SW 1271 (cell line): ENCODE data around the gene PARVG.
"Not testable (repeated sequence)": the region's sequence is repeated elsewhere in the genome, so short reads cannot be mapped to it uniquely, and the experiment has no call there.

ENCODE experiments used
- DNase-seq, 2 experiments: peaks; one replicate each; lab custom pipeline; 2025; lab: John Stamatoyannopoulos, UW

Gene PARVG

DNA sequence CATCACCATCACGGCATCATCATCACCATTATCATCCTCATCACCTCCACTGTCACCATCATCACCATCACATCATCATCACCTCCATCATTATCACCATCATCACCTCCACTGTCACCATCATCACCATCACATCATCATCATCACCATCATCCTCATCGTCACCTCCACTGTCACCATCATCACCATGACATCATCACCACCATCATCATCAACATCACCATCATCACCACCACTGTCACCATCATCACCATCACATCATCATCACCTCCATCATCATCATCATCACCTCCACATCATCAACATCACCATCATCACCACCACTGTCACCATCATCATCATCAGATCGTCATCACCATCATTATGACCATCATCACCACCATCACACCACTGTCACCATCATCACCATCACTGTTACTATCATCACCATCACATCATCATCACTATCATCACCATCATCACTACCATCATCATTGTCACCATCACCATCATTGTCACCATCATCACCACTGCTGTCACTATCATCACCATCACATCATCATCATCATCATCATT lies 32.8 kb downstream of the PARVG start:
- no peak for DNase-seq

DNA sequence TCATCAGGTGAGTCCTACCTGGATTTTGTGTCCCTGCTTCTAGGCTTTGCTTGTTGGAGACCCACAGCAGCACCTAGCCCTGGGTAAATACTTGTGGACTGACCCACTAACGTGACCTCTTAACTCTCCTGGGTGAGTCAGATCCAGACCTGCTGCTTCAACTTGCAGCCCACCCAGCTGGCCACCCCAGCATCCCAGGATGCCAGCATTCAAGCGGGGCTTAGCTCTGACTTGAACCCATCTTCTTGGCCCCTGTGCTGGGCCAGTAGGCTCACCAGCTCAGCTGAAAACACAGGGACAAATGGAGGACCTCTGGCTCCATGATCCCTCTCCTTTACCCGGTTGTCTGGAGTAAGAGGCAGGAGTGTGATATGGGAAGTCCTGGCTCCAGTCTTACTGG lies 33.5 kb downstream of the PARVG start:
- DNase-seq: no peak

DNA sequence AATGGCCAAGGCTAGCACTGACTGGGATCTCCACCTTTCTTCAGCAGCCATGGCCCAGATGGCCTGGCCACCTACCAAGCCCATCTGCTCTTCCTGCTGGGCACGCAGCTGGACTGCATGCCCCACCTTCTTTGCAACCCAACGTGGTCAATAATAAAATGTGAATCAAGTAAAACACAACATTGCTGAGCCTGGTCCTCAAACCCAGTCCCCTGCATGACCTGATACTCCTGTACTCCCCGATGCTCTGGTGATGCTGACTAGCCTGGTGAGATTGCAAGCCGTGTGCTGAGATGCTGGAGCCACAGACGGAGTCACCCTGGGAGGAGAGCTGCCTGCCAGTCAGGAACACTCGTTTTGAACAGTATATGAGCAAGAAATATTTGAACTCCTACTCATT lies 34.0 kb downstream of the PARVG start:
- DNase-seq: no peak

DNA sequence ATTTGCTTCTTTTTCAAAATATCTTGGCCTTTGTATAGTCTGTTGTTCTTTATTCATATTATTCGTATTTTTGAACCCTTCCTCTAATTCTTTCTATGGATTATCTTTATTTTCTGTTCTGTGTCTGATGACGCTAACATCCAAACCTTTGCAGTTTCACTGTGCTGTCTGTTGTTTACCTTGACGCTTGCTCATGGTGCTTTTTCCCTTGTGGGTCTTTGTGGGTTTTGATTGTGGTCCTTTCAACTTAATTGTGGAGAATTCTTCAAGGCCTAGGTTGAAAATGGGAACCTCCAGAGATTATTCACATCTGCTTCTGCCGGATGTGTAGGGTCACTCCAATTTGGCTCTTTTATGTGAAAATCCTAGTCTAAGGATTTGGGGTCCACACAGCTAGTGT lies 34.6 kb downstream of the PARVG start:
- no peak for DNase-seq

- DNase-seq: no peak
Observed at GRCh38 chr22:44217346-44217745, 36.6 kb downstream of the PARVG start.

DNA sequence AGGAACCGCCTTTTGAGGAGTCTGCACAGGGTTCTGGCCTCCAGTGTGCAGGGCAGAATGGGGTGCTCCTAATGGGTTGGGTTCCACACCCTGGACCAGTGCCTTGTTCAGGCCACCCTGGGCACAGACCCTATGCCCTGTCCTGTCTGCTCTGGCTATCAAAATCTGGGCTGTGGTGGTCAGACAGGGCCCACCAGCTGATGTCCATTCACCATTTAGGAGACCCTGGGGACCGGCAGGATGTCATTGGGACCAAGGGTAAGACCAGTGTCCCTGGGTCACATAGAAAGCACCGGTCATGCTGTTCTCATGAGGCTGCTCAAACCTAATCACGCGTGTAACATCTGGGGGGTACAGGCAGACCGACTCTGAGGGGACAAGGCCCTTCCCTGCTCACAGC lies 37.3 kb downstream of the PARVG start:
- no peak for DNase-seq

DNA sequence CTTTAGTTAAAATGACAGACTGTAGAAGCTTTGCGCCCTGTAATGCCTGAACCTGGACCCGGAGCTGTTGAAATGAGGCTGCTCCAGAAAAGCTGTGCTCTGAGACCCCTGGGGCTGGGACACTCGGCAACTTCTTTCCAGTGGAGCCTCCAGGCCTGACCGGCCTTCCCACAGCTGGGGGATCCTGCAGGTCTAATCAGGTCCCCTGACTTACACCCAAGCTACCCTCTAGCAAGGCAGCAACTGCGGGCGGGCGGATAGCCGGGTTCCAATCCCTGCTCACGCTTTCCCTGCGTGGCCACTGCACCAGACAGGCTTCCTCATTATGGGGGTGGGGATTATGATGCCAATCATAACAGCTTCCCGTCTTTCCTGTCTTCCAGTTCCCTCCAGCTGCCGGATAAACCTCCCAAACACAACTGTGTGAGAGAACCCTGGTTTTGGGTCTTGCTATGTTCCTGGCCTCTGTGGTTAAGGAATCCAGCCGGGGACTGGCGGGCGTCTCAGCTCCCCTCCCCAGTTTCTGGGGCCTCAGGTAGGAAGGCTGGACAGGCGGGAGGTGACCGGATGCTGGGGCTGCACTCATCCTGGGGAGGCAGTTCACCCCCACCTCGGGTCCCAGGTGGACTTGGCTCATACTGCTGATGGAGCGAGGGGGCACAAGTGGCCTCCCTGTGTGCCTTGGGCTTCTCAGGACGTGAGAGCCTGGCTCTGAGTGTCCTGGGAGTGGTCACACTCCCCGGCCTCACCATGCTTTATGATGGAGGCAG lies 38.6 kb downstream of the PARVG start:
- no peak for DNase-seq

GRCh38 chr22:44220727-44221680 lies 40.3 kb downstream of the PARVG start:
- DNase-seq: no peak

DNA sequence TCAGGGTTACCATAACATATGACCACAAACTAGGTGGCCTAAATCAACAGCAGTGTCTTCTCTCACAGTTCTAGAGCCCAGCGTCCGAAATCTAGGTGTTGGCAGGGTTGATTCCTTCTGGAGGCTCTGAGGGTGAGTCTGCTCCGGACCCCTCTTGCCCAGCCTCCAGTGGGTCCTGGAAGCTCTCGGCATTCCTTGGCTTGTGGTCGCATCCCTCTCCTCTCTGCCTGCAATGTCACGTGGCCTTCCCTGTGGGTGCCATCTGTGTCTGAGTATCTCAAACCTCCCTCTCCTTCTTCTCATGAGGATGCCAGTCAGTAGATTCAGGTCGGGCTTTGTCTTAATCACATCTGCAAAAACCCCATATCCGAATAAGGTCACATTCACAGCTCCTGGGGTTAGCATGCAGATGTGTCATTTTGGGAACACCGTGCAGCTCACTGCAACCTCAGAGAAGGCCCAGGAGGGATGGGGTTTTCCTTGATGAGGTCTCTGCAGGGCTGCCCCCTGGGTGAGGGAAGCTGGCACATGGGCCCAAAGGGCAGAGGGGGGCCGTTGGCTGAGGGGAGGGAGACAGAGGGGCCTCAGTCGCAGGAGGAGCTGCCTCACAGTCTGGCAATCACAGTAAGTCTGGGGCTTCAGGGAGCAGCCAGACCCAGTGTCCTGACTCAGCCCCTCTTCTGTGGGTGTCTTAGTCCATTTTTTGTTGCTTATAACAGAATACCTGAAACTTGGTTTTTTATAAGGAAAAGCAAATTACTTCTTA lies 41.2 kb downstream of the PARVG start:
- no peak for DNase-seq

GRCh38 chr22:44224166-44224565 lies 43.4 kb downstream of the PARVG start:
- DNase-seq: no peak

DNA sequence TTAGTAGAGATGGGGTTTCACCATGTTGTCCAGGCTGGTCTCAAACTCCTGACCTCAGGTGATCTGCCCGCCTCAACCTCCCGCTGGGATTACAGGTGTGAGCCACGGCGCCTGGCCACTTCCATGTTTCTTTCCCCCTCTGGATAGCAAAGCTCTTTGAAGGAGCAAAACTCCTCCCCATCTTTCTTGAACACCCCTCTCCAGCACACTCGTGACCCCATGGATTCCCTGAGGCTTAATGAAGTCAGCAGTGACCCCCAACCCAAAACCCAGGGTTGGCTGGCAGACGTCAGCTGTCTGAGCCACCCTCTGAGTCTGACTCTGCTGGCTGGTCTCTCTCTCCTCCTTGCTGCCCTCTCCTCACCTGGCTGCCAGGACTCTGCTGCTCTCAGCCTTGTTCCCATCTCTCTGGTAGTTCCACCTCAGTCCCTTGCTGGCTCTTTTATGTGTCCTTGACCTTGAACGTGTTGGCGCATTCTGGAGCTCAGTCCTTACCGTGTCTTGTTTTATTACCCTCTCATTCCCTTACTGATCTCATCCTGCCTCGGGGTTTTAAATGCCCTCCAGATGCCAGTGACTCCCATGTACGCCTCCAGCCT lies 44.5 kb downstream of the PARVG start:
- no peak for DNase-seq

- DNase-seq: no peak
Observed at GRCh38 chr22:44225812-44226211, 45.1 kb downstream of the PARVG start.

DNA sequence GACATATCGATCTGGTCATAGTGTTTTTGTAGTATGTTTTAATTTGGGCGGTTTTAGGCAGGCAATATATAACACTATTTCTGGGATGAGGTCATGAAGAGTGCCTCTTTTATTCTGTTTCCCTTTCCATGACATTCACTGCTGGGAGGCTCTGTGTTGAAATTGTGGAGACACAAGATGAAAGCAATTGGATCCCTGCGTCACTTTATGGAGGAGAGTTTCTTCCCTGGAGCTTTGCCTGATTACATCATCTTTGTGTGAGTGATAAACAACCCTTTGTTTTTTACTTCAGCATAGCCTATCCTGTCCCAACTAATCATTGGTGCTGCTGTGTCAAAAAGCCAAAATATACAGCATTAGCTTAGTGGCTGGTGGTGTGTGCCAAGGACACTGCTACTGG lies 48.6 kb downstream of the PARVG start:
- no peak for DNase-seq

GRCh38 chr22:44229809-44230208 lies 49.1 kb downstream of the PARVG start:
- DNase-seq: no peak

- DNase-seq: no peak
Observed at GRCh38 chr22:44231233-44231632, 50.5 kb downstream of the PARVG start.

GRCh38 chr22:44234372-44234771 lies 53.6 kb downstream of the PARVG start:
- not testable (repeated sequence) for DNase-seq

GRCh38 chr22:44237290-44237689 lies 56.6 kb downstream of the PARVG start:
- DNase-seq: no peak

DNA sequence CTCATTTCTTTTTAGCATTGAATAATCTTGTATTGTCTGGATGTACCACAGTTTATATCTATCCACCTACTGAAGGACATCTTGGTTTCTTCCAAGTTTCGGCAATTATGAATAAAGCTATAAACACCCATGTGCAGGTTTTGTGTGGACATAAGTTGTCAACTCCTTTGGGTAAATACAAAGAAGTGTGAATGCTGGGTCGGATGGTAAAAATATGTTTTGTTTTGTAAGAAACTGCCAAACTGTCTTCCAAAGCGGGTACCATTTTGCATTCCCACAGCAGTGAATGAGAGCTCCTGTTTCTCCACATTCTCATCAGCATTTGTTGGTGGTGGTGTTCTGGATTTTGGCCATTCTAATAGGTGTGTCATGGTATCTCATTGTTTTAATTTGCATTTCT lies 60.4 kb downstream of the PARVG start:
- not testable (repeated sequence) for DNase-seq

GRCh38 chr22:44242946-44243724 lies 62.4 kb downstream of the PARVG start:
- DNase-seq: no peak

GRCh38 chr22:44243761-44244160 lies 63.0 kb downstream of the PARVG start:
- DNase-seq: no peak

DNA sequence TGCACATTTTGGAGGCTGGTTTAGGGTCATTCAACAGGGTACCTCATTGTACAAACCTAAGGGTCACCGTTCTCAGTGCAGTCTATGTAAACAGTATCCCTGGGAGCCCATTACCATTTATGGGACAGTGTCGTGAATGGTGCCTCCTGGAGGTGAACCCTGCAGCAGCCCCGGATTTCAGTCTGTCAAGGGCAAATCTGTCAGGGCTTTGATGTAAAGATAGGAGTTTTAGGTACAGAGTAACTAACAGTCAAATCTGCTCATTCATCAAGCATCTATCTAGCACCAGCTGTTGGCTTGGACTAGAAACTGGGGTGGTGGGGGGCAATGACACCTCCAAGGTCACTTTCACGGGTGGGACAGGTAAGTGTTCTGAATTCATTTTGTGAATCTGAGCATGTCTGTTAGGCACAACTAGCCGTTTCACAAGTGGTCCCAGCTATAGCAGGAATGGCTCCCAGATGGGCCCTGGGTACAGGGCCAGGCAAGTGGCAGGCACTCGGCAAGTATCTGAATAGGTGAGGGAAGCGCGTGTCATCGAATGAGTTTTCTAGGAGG lies 63.6 kb downstream of the PARVG start:
- no peak for DNase-seq
